ENCODE measurements around the gene ALDH1A1.

DNA sequence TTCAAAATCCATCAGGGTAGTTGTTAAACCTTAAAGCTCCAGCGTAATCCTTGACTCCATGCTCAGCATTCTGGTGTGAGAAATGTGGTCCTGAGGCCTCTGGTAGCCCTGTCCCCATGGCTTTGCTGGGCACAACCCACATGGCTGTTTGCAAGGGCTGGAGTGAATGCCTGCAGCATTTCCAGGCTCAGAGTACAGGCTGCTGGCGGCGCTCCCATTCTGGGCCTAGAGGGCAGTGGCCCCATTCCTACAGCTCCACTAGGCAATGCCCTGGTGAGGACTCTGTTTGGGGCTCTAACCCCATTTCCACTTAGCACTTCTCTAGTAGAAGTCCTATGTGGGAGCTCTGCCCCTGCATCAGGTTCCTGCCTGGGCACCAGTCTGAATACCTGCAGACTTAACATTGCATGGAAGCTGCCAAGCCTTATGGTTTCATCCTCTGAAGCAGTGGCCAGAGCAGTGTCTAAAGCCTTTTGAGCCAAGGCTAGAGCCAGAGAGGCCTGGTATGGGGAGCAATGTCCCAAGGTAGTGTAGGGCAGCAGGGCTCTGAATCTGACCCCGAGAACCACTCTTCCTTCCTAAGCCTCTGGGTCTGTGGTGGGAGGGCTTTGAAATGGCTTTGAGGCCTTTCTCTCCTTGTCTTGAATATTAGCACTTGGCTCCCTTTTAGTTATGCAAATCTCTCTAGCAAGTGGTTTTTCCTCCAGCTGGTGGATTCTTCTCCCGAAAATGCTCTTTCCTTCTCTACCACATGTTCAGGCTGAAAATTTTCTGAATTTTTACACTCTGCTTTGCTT, 5.8 kb upstream of the ALDH1A1 start:
- TF ChIP-seq CTCF (IDR thresholded peaks at IDR 0.05; ENCODE audit: low read depth, low read length): no peak
- TF ChIP-seq POLR2A (IDR thresholded peaks at IDR 0.05; ENCODE audit: extremely low read depth, insufficient read length): no peak
- no peak for TF ChIP-seq MAX (IDR thresholded peaks at IDR 0.05; ENCODE audit: low read depth, low read length)

Data from NB4 (cell line).